Left lobe of liver (tissue), 2 donors: ENCODE results near the gene PELI2. TPM values are rescaled to one million over a fixed set of nuclear protein-coding genes. Genes with fewer than 3 reads are reported as not detected.

Experiments
- ATAC-seq: fragments of 200-7000 bp; cut with Tn5 transposase; one replicate; pipeline ENCODE4 v1.9.1; 2020; ENCODE audit warnings: mild to moderate bottlenecking, moderate library complexity
- DNase-seq: peaks from one replicate; pipeline ENCODE4 v3.0.0-alpha.2; 2020; ENCODE audit warnings: low spot score
- total RNA-seq: library from RNA; stranded (reverse); gene quantifications from one replicate; pipeline ENCODE4 v1.2.1, GENCODE V29; 2021
- donor health status: DM: no; HTN: no; CAD: no; lungs with moderate emphysema.
- donor health status: DM: no; HTN: yes; CAD: no.

The PELI2 gene
- 1.1 TPM for total RNA-seq

- DNase-seq (peak; percentile 73), ATAC-seq (peak; percentile 83)
Measured at GRCh38 chr14:56117765-56118610, at the start of gene PELI2. Gene PELI2, plus strand, starts transcription at chr14:56118411. Its CDS starts 250 bp downstream, at chr14:56118661.

GRCh38 chr14:56073799-56074198 is 44.4 kb upstream of the PELI2 start:
- no peak for ATAC-seq
- no peak for DNase-seq

GRCh38 chr14:56075301-56075700 is 42.9 kb upstream of the PELI2 start:
- DNase-seq (no peak), ATAC-seq (no peak)

- ATAC-seq (no peak), DNase-seq (no peak)
Measured at GRCh38 chr14:56081139-56081538, 37.1 kb upstream of the PELI2 start.

GRCh38 chr14:56082880-56083279 is 35.3 kb upstream of the PELI2 start:
- DNase-seq = no peak
- ATAC-seq = no peak

- no peak for DNase-seq
- no peak for ATAC-seq
Measured at GRCh38 chr14:56085471-56085870, 32.7 kb upstream of the PELI2 start.

GRCh38 chr14:56087671-56088471 is 30.3 kb upstream of the PELI2 start:
- ATAC-seq = no peak
- no peak for DNase-seq

GRCh38 chr14:56088941-56089340 is 29.3 kb upstream of the PELI2 start:
- DNase-seq (no peak), ATAC-seq (no peak)

- DNase-seq (no peak), ATAC-seq (no peak)
Measured at GRCh38 chr14:56092763-56093162, 25.4 kb upstream of the PELI2 start.

GRCh38 chr14:56094076-56094475 is 24.1 kb upstream of the PELI2 start:
- DNase-seq = no peak
- ATAC-seq = no peak

- no peak for DNase-seq
- ATAC-seq = no peak
Measured at GRCh38 chr14:56098021-56098420, 20.2 kb upstream of the PELI2 start.

GRCh38 chr14:56099081-56099797 is 19.0 kb upstream of the PELI2 start:
- ATAC-seq (no peak), DNase-seq (no peak)

- no peak for ATAC-seq
- DNase-seq = no peak
Measured at GRCh38 chr14:56100556-56100955, 17.7 kb upstream of the PELI2 start.

- no peak for DNase-seq
- no peak for ATAC-seq
Measured at GRCh38 chr14:56102941-56103340, 15.3 kb upstream of the PELI2 start.

- DNase-seq = no peak
- peak; percentile 38 for ATAC-seq
Measured at GRCh38 chr14:56107615-56108014, 10.6 kb upstream of the PELI2 start.

GRCh38 chr14:56108057-56108456 is 10.2 kb upstream of the PELI2 start:
- DNase-seq (no peak), ATAC-seq (peak; percentile 46)

GRCh38 chr14:56112781-56113180 is 5.4 kb upstream of the PELI2 start:
- ATAC-seq = no peak
- DNase-seq = no peak

- DNase-seq = no peak
- ATAC-seq = no peak
Measured at GRCh38 chr14:56115334-56115870, 2.8 kb upstream of the PELI2 start.

- ATAC-seq (no peak), DNase-seq (no peak)
Measured at GRCh38 chr14:56115976-56116893, 2.0 kb upstream of the PELI2 start.

GRCh38 chr14:56118611-56119181 is 485 bp downstream of the PELI2 start:
- DNase-seq (peak; percentile 54), ATAC-seq (peak; percentile 47)
